GM18526 (cell line): ENCODE data around the gene RANBP9.

Experiments
- POLR2A ChIP-seq: IDR thresholded peaks from 3 replicates; pipeline ENCODE4 v1.6.1; 2011; ENCODE audit not compliant: insufficient read length; ENCODE audit errors: extremely low read depth

Gene RANBP9

GRCh38 chr6:13711733-13712598 lies at the start of gene RANBP9:
Gene RANBP9, minus strand, starts transcription at chr6:13711835. Its CDS starts 330 bp downstream, at chr6:13711505.
- peak; percentile 72 for TF ChIP-seq POLR2A

GRCh38 chr6:13760307-13761304 lies 49.0 kb upstream of the RANBP9 start:
- TF ChIP-seq POLR2A = no peak

- TF ChIP-seq POLR2A = no peak
Measured at GRCh38 chr6:13759025-13759424, 47.4 kb upstream of the RANBP9 start.

- no peak for TF ChIP-seq POLR2A
Measured at GRCh38 chr6:13754644-13755043, 43.0 kb upstream of the RANBP9 start.

- TF ChIP-seq POLR2A = no peak
Measured at GRCh38 chr6:13743736-13744127, 32.1 kb upstream of the RANBP9 start.

- TF ChIP-seq POLR2A = no peak
Measured at GRCh38 chr6:13742961-13743735, 31.5 kb upstream of the RANBP9 start.

GRCh38 chr6:13741365-13741764 lies 29.7 kb upstream of the RANBP9 start:
- TF ChIP-seq POLR2A = no peak

- TF ChIP-seq POLR2A = no peak
Measured at GRCh38 chr6:13735031-13735430, 23.4 kb upstream of the RANBP9 start.

- TF ChIP-seq POLR2A = no peak
Measured at GRCh38 chr6:13733178-13733887, 21.7 kb upstream of the RANBP9 start.

- no peak for TF ChIP-seq POLR2A
Measured at GRCh38 chr6:13730704-13731103, 19.1 kb upstream of the RANBP9 start.

- TF ChIP-seq POLR2A = no peak
Measured at GRCh38 chr6:13729891-13730290, 18.3 kb upstream of the RANBP9 start.

- TF ChIP-seq POLR2A = no peak
Measured at GRCh38 chr6:13725570-13725969, 13.9 kb upstream of the RANBP9 start.

- no peak for TF ChIP-seq POLR2A
Measured at GRCh38 chr6:13725052-13725451, 13.4 kb upstream of the RANBP9 start.

GRCh38 chr6:13724182-13724581 lies 12.5 kb upstream of the RANBP9 start:
- TF ChIP-seq POLR2A = no peak
